NT2/D1 (cell line): Measurements from ENCODE around the gene RASAL2.

Experiments
- DNase-seq: peaks from one replicate; pipeline ENCODE4 v3.0.0-alpha.2; 2011; ENCODE audit warnings: low read depth, low spot score
- H3K27me3 ChIP-seq: 2 replicates; pipeline ENCODE4 v1.6.0; 2011; ENCODE audit warnings: mild to moderate bottlenecking; ENCODE audit not compliant: insufficient read length, insufficient read depth
- H3K36me3 ChIP-seq: 2 replicates; pipeline ENCODE4 v1.6.1; 2011; ENCODE audit warnings: mild to moderate bottlenecking, low read length, mixed read lengths; ENCODE audit not compliant: insufficient read depth, insufficient read length
- H3K4me1 ChIP-seq: 2 replicates; pipeline ENCODE4 v1.5.1; 2011; ENCODE audit not compliant: insufficient read depth, insufficient read length
- H3K4me3 ChIP-seq: 2 replicates; pipeline ENCODE4 v1.5.1; 2011; ENCODE audit warnings: low read depth; ENCODE audit not compliant: insufficient read length
- H3K9ac ChIP-seq: 2 replicates; pipeline ENCODE4 v1.6.0; 2011; ENCODE audit warnings: low read depth; ENCODE audit not compliant: insufficient read length
- H3K9me3 ChIP-seq: 2 replicates; pipeline ENCODE4 v1.5.1; 2011; ENCODE audit warnings: mild to moderate bottlenecking, low read length; ENCODE audit not compliant: insufficient read depth
- SUZ12 ChIP-seq: IDR thresholded peaks from 2 replicates; pipeline ENCODE4 v1.6.1; 2011; ENCODE audit not compliant: insufficient read length, insufficient read depth; ENCODE audit errors: extremely low read depth
- YY1 ChIP-seq: IDR thresholded peaks from 2 replicates; pipeline ENCODE4 v1.6.1; 2011; ENCODE audit not compliant: insufficient read length, insufficient read depth
- ZNF274 ChIP-seq: IDR thresholded peaks from 2 replicates; pipeline ENCODE4 v1.6.1; 2011; ENCODE audit warnings: mild to moderate bottlenecking, low read depth, low read length

RASAL2 gene

DNA sequence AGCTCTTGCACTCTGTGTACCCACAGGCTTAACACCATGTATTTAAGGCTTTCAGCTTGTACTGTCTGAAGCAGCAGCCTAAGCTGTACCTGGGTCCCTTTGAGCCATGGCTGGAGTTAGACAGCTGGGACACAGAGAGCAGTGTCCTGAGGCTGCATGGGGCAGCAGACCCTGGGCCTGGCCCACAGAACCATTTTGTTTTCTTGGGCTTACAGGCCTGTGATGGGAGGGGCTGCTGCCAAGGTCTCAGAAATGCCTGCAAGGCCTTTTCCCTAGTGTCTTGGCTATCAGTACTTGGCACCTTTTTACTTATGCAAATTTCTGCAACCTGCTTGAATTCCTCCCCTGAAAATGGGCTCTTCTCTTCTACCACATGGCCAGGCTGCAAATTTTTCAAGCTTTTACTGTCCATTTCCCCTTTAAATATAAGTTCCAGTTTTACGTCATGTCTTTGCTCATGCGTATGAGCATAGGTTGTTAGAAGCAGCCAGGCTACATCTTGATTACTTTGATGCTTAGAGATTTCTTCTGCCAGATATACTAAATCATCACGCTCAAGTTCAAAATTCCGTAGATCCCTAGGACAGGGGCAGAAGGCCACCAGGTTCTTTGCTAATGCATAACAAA, 259.0 kb downstream of the RASAL2 start:
- no peak for DNase-seq
- Histone ChIP-seq H3K36me3 (no peaks in the 10 kb centered on the region), H3K4me1 (no peaks in the 10 kb centered on the region)

DNA sequence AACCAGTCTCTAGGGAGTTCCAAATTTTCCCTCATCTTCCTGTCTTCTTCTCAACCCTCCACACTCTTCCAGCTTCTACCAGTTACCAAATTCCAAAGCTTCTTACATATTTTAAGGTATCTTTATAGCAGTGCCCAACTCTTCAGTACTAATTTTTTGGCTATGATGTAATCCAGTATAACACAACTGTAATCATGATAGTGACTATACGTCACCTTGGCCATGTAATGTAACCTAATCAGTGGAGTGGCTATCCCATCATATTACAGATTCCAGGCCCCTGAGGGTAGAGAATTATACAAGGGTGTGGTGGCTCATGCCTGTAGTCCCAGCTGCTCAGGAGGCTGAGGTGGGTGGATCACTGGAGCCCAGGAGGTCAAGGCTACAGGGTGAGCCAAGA, 259.6 kb downstream of the RASAL2 start:
- no peak for TF ChIP-seq YY1
- no peak for TF ChIP-seq SUZ12
- Histone ChIP-seq H3K27me3 (no peaks in the 10 kb centered on the region), H3K36me3 (no peaks in the 10 kb centered on the region), H3K9ac (no peak overlapping the region), H3K9me3 (peaks cover 20% of the 10 kb centered on the region; the same call in 1 of the 2 replicates), H3K4me1 (no peaks in the 10 kb centered on the region), H3K4me3 (no peak overlapping the region)
- DNase-seq: no peak

More for the DNA sequence above, 259.0 kb downstream of the RASAL2 start:
- Histone ChIP-seq H3K9me3 (peaks cover 20% of the 10 kb centered on the region; the same call in 1 of the 2 replicates), H3K27me3 (no peaks in the 10 kb centered on the region), H3K4me3 (no peak overlapping the region), H3K9ac (no peak overlapping the region)
- TF ChIP-seq ZNF274 (no peak), SUZ12 (no peak), YY1 (no peak)

DNA sequence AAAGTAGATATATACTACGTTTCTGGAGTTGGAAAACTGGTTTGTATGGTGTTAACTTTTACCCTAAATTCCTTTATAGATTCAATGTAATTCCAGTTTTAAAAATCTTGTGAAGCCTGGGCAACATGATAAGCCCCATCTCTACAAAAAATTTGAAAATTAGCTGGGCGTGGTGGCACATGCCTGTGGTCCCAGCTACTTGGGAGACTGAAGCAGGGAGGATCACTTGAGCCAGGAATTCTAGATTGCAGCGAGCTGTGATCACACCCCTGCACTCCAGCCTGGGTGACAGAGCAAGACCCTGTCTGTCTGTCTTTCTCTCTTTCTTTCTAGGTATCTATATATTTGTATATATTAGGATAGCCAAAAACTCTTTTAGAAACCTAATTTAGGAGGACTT, 260.9 kb downstream of the RASAL2 start:
- H3K27me3 ChIP-seq: no peaks in the 10 kb centered on the region
- H3K4me3 ChIP-seq: no peak overlapping the region
- H3K9me3 ChIP-seq: peaks cover 20% of the 10 kb centered on the region; the same call in 1 of the 2 replicates
- no peak overlapping the region for H3K9ac ChIP-seq
- H3K4me1 ChIP-seq: no peaks in the 10 kb centered on the region
- no peak for DNase-seq
- TF ChIP-seq SUZ12 (no peak), ZNF274 (no peak), YY1 (no peak)
- no peaks in the 10 kb centered on the region for H3K36me3 ChIP-seq

DNA sequence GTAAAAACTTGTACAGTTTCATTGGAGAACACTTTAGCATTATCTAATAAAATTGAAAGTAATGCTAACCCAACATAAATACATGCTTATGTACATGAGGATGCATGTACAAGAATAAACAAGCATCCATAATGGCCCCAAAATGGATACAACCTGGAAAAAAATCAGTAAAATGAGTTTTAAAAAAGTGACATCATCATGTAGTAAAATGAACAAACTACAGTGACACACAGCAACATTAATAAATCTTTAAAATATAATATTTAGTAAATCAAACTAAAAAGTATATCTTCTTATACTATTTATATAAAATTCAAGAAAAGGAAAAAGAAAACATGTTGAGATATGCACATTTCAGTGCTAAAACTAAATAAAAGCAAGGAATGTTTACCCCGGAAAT, 262.4 kb downstream of the RASAL2 start:
- Histone ChIP-seq H3K9ac (no peak overlapping the region), H3K4me1 (no peaks in the 10 kb centered on the region), H3K27me3 (no peaks in the 10 kb centered on the region), H3K36me3 (no peaks in the 10 kb centered on the region), H3K4me3 (no peak overlapping the region), H3K9me3 (peaks cover 20% of the 10 kb centered on the region; the same call in 1 of the 2 replicates)
- TF ChIP-seq SUZ12 (no peak), ZNF274 (no peak), YY1 (no peak)
- DNase-seq: no peak

DNA sequence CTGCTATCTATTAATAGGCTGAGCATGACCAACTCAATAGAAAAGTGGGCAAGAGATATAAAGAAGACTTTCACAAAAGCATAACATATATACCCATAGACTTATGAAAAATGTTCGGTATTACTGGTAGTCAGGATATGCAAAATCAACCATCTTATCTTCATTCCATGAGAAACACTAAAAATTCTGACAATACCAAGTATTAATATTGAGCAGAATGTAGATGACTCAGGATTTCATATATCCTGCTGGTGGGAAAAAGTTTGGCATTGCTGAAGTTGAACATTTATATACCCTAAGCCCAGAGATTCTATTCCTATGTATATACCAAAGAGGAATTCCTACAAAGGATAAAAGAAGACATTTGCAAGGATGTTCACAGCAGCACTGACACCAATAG, 264.6 kb downstream of the RASAL2 start:
- H3K9ac ChIP-seq: no peak overlapping the region
- H3K4me1 ChIP-seq: no peaks in the 10 kb centered on the region
- H3K9me3 ChIP-seq: peaks cover 9% of the 10 kb centered on the region; the same call in 1 of the 2 replicates
- H3K4me3 ChIP-seq: no peak overlapping the region
- TF ChIP-seq SUZ12: no peak
- no peak for TF ChIP-seq ZNF274
- TF ChIP-seq YY1: no peak
- H3K27me3 ChIP-seq: no peaks in the 10 kb centered on the region
- no peaks in the 10 kb centered on the region for H3K36me3 ChIP-seq
- DNase-seq: no peak

DNA sequence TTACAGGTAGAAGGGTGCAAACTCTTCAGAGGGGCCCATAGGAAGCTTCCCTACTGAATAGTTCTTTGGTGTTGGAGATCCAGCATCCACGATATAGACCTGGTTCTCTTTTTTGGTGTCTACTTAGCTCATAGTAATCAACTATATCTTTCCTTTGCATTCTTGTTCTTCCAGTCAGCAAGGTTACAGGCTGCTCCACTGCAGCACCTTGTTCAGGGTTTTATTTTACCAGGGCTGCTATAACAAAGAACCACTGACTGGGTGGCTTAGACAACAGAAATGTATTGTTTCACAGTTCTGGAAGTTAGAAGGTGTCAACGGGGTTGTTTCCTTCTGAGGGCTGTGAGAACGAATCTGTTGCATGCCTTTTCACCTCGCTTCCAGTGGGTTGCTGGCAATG, 266.5 kb downstream of the RASAL2 start:
- no peak overlapping the region for H3K4me3 ChIP-seq
- H3K9me3 ChIP-seq: peaks cover 6% of the 10 kb centered on the region; the same call in 1 of the 2 replicates
- H3K36me3 ChIP-seq: no peaks in the 10 kb centered on the region
- H3K4me1 ChIP-seq: no peaks in the 10 kb centered on the region
- no peak overlapping the region for H3K9ac ChIP-seq
- no peaks in the 10 kb centered on the region for H3K27me3 ChIP-seq
- TF ChIP-seq YY1: no peak
- no peak for TF ChIP-seq ZNF274
- TF ChIP-seq SUZ12: no peak
- DNase-seq: no peak

DNA sequence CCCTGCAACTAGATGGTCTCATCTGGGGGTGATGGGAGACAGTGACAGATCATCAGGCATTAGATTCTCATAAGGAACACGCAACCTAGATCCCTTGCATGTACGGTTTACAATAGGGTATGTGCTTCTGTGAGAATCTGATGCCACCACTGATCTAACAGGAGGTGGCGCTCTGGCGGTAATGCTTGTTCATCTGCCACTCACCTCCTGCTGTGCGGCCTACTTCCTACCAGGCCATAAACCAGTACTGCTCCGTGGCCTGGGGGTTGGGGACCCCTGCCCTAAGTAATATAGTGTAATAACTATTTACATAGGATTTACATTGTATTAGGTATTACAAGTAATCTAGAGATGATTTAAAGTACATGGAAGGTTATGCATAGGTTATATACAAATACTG, 267.9 kb downstream of the RASAL2 start:
- H3K4me1 ChIP-seq: no peaks in the 10 kb centered on the region
- peaks cover 6% of the 10 kb centered on the region; the same call in 1 of the 2 replicates for H3K9me3 ChIP-seq
- H3K4me3 ChIP-seq: no peak overlapping the region
- H3K27me3 ChIP-seq: no peaks in the 10 kb centered on the region
- no peaks in the 10 kb centered on the region for H3K36me3 ChIP-seq
- no peak for TF ChIP-seq ZNF274
- no peak for TF ChIP-seq SUZ12
- TF ChIP-seq YY1: no peak
- H3K9ac ChIP-seq: no peak overlapping the region
- DNase-seq: no peak
